Kidney capillary endothelial cell (primary cell): Measurements from ENCODE around the gene MRPS10.

Source experiments
- DNase-seq: peaks from one replicate; pipeline ENCODE4 v3.0.0-alpha.2; 2018; ENCODE audit warnings: low spot score

MRPS10 gene

GRCh38 chr6:42217519-42218367, at the start of gene MRPS10:
Gene MRPS10, minus strand, starts transcription at chr6:42217861. Its CDS starts 12 bp downstream, at chr6:42217849.
- peak; percentile 91 for DNase-seq

DNA sequence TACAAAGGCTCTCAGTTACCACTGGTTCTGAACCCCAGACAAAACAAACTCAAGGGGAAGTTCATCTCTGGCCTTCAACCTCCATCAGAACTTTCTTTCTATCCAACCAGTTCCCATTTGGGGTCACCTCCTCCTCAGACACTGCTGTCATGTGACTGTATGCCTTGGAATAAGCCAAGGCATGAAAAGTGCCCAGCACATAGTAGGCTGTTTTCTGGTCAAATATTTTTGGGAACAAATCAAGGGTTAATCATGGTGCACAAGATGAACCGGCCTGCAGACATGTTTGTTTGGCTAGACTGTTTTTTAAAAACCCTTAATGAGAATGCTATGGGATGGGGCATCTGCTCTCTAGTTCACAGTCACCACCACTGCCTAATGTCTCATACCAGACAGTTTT, 48.9 kb upstream of the MRPS10 start:
- DNase-seq: no peak

DNA sequence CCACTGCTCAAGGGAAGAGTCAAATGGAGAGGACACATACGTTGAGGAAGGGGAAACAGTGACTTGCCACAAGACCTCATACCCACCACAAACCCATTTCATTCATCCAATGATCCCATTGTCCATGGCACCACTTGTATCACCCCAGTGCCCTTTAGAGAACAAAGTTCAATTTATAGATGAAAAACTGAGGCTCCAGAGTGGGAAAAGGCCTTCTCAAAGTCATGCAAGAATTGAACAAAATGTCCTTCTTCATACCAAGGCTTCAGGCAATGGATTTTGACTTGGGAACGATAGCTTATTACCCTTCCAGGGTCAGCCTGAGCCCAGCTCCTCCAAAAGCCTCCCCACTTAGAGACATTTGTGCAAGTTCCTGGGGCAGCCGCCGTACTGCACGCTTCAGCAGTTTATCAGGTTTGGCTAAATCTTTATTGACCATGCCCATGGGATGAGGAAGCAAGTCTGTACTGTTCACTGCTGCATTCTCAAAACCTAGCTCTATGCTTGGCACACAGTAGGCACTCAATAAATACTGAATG, 47.3 kb upstream of the MRPS10 start:
- DNase-seq: no peak

- DNase-seq: no peak
Measured at GRCh38 chr6:42264162-42264851, 46.6 kb upstream of the MRPS10 start.

DNA sequence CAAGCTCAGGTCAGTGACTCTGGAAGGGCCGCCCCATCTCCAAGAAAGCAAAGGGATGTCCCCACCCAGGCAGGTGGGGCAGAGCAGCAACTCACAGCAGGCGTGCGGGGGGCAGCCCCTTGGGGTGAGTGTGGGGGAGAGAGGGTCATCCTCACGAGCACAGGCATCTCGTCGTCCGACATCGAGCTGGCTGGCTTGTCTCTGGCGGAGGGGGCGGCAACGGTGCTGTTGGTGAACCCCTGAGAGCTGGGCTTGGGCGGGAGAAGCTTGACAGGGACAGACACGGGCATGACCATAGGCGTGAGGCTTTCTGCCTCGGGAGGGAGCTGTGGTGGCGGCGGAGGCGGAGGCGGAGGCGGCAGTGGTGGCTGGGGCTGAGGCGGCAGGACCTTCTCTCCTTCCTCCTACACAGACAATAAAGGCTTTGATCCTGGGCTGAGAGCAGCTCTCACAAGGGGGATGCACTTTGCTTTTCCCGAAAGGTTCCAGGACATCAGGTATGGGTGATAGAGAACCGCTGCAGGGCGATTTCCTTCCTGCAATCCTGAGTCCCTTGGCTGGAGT, 45.6 kb upstream of the MRPS10 start:
- DNase-seq: no peak

DNA sequence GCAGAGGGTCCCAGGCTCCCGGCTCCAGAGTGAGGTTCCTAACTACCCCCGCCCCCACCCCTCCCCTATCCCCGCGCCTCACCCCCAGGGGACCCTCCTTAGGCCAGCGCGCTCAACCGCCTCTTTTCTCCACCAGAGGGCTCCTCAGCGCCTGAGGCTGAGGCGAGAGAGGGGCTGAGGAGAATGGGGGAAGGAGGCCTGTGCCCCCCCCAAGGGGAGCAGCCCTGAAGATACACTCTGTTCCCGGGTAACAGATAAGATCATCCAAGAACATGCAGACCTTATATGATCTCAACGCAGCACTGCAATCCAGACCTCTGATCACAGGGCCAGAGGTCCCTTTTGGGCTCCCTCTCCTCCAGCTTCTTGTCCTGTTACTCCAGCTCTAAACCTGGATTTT, 43.3 kb upstream of the MRPS10 start:
- DNase-seq: no peak

DNA sequence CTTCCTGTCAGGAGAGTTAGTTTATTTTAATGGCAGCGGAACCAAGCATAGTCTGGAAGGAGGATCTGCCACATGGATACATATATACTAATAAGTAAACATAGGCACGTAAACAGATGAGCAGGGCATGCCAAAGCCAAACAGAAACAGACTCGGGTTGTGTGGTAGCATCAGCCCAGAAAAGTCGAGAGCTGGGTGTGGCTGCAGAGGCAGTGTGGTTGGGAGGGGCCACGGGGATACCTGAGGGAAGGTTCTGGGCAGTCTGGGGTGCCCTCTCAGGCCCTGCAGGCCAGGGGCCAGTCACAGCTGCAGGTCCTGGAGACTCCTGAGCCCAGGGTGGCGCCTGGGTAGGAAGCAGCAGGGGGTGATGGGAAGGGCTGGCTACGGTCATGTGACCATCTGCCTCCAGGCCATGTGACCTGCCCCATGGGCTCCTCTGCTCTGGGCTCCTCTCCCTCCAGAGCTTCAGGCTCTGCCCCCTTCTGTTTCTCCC, 42.8 kb upstream of the MRPS10 start:
- DNase-seq: no peak

- no peak for DNase-seq
Measured at GRCh38 chr6:42259841-42260395, 42.3 kb upstream of the MRPS10 start.

DNA sequence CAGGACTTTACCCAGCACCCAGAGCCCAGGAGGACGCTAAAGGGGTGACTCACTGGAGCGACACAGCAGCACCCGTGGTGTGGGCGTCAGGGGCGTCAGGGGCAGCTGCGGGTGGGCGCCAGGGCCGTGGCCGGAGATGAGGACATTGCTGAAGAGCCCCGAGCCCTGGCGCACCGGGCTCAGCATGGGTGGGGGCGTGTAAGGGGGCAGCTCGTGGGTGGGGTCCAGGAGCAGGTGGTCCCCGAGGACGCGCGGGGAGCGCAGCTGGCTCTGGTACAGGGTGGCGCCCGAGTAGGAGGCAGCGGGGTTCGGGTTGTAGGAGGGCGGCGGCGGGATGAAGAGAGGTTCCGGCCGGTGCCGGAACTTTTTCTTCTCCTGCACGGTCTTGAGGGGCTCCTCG, 41.6 kb upstream of the MRPS10 start:
- no peak for DNase-seq

- no peak for DNase-seq
Measured at GRCh38 chr6:42257614-42258013, 40.0 kb upstream of the MRPS10 start.

- no peak for DNase-seq
Measured at GRCh38 chr6:42257063-42257462, 39.4 kb upstream of the MRPS10 start.

- no peak for DNase-seq
Measured at GRCh38 chr6:42255050-42255449, 37.4 kb upstream of the MRPS10 start.

GRCh38 chr6:42254505-42254904, 36.8 kb upstream of the MRPS10 start:
- DNase-seq: no peak

DNA sequence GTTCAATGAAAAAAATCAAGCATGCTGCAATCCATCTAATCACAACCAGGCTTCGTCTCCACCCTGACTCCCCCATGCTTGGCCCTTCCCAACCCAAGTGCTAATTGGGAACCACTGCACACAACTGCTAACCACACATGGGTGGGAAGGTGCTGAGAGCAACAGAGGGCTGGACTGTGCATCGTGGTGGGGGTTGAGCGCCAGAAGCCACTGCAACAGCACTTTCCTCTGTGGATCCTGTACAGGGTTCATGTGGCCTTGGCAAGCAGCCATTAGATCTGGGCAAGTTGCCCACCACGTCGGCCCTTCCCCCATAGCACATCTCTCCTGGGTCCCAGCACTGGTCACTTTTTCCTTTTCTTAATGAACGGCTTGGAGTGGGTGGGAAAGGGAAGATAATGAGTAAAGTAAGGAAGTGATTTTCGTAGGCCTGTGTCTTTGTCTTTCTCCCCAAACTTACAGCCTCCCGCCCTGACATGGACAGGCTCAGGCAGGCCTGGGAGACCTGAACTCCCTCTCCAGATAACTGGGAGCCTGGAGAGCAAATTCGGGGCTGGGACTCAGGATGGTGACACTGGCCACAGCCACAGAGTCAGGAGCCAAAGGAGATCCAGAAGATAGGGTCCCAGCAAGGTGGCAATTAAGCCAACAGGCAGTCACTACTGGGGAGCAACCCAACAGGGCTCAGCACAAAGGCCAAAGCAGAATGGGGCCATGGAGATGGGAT, 34.4 kb upstream of the MRPS10 start:
- peak; percentile 13 for DNase-seq

DNA sequence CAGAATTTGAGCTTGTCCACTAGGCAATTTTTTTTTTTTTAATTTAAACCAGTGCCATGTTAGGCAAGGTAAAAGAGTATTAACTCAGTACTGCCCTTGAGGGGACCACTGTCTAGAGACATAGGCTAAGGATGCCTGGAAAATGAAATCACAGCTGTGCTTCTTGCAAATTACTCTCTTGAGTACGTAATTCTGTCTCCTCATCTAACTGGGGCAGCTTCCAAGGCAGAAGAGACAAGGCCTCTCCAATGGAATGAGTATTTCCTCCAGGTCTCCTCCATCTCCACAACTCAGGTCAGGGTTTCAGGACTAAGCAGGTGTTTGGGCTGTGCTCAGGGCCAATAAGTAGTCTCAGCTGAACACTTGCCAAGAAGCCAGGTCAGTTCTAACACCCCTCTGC, 33.8 kb upstream of the MRPS10 start:
- no peak for DNase-seq

- no peak for DNase-seq
Measured at GRCh38 chr6:42250274-42250931, 32.7 kb upstream of the MRPS10 start.

GRCh38 chr6:42249279-42249678, 31.6 kb upstream of the MRPS10 start:
- no peak for DNase-seq

DNA sequence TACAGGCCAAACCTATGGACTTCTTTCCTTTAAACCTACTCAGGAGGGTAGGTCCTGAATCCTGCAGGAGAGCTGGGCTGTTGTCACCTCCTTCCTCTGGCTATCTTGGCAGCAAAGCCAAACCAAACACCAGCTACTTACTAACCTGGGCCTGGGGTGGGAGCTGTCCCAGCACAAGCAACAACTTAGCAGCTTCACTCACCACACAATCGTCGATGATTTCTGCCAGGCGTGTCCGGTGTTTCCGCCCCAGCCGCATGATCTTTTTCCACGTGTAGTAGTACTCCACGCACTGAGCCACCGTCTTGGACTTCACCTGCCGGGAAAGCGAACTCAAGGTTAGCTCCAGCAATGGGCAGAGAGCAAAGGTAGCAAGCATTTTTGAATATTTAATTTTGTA, 25.4 kb upstream of the MRPS10 start:
- DNase-seq: no peak

GRCh38 chr6:42241915-42242314, 24.3 kb upstream of the MRPS10 start:
- DNase-seq: no peak

GRCh38 chr6:42239736-42240375, 22.2 kb upstream of the MRPS10 start:
- DNase-seq: no peak

- DNase-seq: no peak
Measured at GRCh38 chr6:42239333-42239732, 21.7 kb upstream of the MRPS10 start.
